Left colon (tissue), 2 donors: ENCODE results near the gene DAGLA. TPM values are rescaled to one million over a fixed set of nuclear protein-coding genes. Genes with fewer than 3 reads are reported as not detected.
"Not testable (repeated sequence)": the region's sequence is repeated elsewhere in the genome, so short reads cannot be mapped to it uniquely, and the experiment has no call there.

Experiments used
- ATAC-seq: fragments of 200-7000 bp; cut with Tn5 transposase; one replicate; pipeline ENCODE4 v1.9.1; 2020; ENCODE audit warnings: mild to moderate bottlenecking, moderate library complexity
- DNase-seq, 2 donors: peaks; one replicate each; pipeline ENCODE4 v3.0.0-alpha.2; 2020
- intact Hi-C, 2 donors: fragments of 100-400 bp; cut with DNase I in 1 of 2; cut with micrococcal nuclease in 1 of 2; formaldehyde crosslinking; loops; one replicate each; pipeline versions ENCODE4 v1.11.2 to v1.14.0; 2022; cut with DNase I, micrococcal nuclease
- long read RNA-seq: library from polyadenylated mRNA; unstranded; transcript quantifications from one replicate; pipeline ENCODE4 v2.0.0, GENCODE V29; 2021
- total RNA-seq, 2 donors: library from RNA; stranded (reverse); fragmentation: NEBNext Ultra II Directional; extraction: Animal tissue kit (Norgen Biotek cat#: 25700); gene quantifications; one replicate each; pipeline ENCODE4 v1.2.1, GENCODE V29; 2021
- donor health status: DM: no; HTN: no; CAD: no.
- donor health status: DM: yes; HTN: yes; CAD: no.

DAGLA gene, protein sequence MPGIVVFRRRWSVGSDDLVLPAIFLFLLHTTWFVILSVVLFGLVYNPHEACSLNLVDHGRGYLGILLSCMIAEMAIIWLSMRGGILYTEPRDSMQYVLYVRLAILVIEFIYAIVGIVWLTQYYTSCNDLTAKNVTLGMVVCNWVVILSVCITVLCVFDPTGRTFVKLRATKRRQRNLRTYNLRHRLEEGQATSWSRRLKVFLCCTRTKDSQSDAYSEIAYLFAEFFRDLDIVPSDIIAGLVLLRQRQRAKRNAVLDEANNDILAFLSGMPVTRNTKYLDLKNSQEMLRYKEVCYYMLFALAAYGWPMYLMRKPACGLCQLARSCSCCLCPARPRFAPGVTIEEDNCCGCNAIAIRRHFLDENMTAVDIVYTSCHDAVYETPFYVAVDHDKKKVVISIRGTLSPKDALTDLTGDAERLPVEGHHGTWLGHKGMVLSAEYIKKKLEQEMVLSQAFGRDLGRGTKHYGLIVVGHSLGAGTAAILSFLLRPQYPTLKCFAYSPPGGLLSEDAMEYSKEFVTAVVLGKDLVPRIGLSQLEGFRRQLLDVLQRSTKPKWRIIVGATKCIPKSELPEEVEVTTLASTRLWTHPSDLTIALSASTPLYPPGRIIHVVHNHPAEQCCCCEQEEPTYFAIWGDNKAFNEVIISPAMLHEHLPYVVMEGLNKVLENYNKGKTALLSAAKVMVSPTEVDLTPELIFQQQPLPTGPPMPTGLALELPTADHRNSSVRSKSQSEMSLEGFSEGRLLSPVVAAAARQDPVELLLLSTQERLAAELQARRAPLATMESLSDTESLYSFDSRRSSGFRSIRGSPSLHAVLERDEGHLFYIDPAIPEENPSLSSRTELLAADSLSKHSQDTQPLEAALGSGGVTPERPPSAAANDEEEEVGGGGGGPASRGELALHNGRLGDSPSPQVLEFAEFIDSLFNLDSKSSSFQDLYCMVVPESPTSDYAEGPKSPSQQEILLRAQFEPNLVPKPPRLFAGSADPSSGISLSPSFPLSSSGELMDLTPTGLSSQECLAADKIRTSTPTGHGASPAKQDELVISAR
- total RNA-seq, result 10 to 100 TPM; 10.7 to 12.2 TPM
- long read RNA-seq, full-length matches to known transcripts, result 1 of 2 reads
- long read RNA-seq, partial matches to known transcripts, result 1 of 2 reads
- long read RNA-seq, other reads (novel, unspliced or antisense), result 0 of 2 reads

DNA sequence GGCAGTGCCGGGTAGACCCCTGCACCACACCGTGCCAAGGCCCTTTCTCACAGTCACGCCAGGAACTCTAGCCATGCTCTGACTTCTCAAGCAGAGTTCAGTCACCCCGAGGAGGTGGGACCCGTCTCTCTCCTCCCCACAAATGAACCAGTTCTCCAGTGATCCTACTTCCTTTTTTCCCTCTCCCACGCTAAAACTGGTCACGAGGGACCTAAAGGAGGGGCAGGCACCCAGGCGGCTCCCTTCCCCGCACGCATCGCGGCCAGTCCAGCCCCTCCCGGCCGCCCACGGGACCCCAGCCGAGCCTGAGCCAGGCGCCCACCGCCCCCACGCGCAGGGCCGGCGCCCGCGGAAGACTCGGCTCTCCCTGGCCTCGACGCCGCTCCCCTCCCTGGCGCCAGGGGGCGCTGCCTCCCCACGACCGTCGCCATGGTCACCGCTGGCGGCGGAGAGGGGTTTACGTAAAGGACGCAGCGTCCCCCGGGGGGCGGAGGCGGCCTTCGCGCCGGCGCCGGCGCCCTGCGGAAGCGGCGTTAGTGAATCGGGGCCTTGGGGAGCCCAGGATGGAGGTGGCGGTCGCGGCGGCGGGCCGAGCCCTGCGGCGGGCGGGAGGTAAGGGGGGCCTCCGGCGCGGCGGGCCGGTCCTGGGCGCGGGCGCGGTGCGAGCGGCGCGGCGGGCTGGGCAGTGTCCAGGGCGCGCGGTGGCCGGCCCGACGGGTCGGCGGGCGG, at the start of gene DAGLA:
DAGLA (plus strand) TSS at position 499 of the 729 bp plus-strand sequence. CDS start 39,765 bp downstream, outside the sequence.
- peak in 1 of 2 donors; percentile 75 for DNase-seq
- ATAC-seq, result peak; percentile 52
- intact Hi-C loops, result loop anchor here in 1 of 2 donors (5.0 kb wide), 1 partner anchor 52 kb away; no protein-coding TSS in a partner anchor

DNA sequence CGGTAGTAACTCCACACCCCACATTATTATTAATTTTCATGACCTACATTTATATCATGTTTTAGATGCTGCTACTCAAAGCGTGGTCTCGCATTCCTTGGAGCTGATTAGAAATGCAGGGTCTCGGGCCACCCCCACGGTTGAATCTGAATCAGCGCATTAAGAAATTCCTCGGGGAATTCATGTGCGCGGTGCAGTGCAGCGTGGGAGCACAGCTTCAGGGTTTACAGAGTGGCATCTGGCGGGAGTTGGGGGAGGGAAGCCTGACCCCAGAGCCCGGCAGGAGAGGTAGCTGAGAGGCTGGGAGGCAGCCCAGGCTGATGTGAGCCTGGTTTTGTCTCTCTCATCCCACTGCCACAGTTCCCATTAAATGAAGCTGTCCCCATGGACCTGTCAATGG, 48.1 kb upstream of the DAGLA start:
- intact Hi-C loops, result loop anchor here (10.0 kb wide), 2 partner anchors 157 to 187 kb away; no protein-coding TSS in a partner anchor
- DNase-seq (no peak), ATAC-seq (no peak)

DNA sequence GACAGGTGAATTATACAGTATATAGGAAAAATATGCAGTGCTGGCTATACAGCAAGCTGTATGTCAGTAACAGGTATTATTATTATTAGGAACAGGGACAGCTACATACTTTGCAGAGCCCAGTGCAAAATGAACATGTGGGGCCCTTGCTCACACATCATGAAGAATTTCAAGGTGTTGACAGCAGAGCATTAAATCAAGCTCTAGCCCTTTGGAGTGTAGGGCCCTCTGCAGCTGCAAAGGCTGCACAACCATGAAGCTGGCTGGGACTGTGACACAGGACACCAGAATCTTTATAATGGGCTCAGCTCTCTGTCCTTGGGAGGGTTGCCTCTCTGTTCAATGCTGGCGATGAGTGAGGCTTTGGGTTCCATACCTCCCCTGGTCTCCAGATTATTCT, 44.9 kb upstream of the DAGLA start:
- ATAC-seq (no peak), DNase-seq (no peak)
- intact Hi-C loops, result loop anchor here (10.0 kb wide), 2 partner anchors 161 to 191 kb away; no protein-coding TSS in a partner anchor

DNA sequence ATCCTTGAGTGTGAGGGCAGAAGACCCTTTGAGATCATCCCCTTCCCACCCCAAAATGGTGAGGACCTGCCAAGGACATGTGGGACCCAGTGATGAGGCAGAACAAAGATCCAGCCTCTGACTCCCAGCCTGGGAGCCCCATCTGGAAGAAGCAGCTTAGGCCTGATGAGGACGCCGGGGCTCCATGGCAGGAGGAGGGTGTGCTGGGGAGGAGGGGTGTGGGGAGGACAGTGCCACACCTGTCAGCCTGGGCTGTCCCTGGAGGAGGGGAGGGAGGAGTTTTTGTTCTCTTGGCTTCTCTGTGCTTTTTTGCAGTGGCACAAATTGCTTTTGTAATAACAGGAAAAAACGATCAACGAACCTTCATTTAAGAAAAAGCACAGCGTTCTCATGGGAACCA, 44.4 kb upstream of the DAGLA start:
- ATAC-seq (peak; percentile 59), DNase-seq (no peak)
- intact Hi-C loops, result loop anchor here (10.0 kb wide), 2 partner anchors 161 to 191 kb away; no protein-coding TSS in a partner anchor

DNA sequence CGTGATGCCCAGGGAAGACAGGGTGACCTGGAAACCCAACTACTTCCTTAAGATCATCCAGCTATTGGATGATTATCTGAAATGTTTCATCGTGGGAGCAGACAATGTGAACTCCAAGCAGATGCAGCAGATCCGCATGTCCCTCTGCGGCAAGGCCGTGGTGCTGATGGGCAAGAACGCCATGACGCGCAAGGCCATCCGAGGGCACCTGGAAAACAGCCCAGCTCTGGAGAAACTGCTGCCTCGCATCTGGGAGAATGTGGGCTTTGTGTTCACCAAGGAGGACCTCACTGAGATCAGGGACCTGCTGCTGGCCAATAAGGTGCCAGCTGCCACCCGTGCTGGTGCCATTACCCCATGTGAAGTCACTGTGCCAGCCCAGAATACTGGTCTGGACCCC, 43.5 kb upstream of the DAGLA start:
- no peak for DNase-seq
- no peak for ATAC-seq
- intact Hi-C loops, result loop anchor here (10.0 kb wide), 2 partner anchors 162 to 192 kb away; no protein-coding TSS in a partner anchor

DNA sequence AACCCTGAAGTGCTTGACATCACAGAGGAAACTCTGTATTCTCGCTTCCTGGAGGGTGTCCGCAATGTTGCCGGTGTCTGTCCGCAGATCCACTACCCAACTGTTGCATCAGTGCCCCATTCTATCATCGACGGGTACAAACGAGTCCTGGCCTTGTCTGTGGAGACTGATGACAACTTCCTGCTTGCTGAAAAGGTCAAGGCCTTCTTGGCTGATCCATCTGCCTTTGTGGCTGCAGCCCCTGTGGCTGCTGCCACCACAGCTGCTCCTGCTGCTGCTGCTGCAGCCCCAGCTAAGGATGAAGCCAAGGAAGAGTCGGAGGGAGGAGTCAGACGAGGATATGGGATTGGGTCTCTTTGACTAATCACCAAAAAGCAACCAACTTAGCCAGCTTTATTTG, 42.9 kb upstream of the DAGLA start:
- intact Hi-C loops, result loop anchor here (10.0 kb wide), 2 partner anchors 162 to 192 kb away; no protein-coding TSS in a partner anchor
- no peak for DNase-seq
- ATAC-seq, result no peak

DNA sequence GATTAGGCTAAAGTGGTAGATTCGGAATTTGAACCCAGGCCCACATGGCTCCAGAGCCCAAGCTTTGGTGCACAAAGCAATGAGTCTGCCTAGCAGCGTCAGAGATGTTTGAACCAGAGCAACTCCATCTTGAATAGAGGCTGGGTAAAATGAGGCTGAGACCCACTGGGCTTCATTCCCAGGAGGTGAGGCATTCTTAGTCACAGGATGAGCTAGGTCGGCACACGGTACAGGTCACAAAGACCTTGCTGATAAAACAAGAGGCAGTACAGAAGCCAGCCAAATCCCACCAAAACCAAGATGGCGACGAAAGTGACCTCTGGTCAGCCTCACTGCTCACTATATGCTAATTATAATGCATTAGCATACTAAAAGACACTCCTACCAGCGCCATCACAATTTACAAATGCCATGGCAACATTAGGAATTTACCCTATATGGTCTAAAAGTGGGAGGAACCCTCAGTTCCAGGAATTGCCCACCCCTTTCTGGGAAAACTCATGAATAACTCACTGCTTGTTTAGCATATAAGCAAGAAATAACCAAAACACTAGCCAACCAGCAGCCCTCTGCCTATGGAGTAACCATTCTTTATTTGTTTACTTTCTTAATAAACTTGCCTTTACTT, 40.3 kb upstream of the DAGLA start:
- intact Hi-C loops, result loop anchor here (10.0 kb wide), 2 partner anchors 165 to 195 kb away; no protein-coding TSS in a partner anchor
- ATAC-seq, result no peak
- no peak for DNase-seq

DNA sequence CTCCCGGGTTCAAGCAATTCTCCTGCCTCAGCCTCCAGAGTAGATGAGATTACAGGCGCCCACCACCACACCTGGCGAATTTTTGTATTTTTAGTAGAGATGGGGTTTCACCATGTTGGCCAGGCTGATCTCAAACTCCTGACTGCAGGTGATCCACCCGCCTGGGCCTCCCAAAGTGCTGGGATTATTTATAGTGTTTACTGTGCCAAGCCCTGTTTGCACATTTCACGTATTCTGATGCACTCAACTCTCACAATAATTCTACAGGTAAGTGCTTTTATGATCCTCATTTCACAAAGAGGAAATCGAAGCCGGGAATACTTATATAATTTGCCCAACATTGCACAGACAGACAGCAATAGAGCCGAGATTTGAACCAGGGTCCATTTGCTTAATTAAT, 38.0 kb upstream of the DAGLA start:
- ATAC-seq, result peak; percentile 81
- intact Hi-C loops, result no loop called here
- peak; percentile 41 to 48 for DNase-seq

DNA sequence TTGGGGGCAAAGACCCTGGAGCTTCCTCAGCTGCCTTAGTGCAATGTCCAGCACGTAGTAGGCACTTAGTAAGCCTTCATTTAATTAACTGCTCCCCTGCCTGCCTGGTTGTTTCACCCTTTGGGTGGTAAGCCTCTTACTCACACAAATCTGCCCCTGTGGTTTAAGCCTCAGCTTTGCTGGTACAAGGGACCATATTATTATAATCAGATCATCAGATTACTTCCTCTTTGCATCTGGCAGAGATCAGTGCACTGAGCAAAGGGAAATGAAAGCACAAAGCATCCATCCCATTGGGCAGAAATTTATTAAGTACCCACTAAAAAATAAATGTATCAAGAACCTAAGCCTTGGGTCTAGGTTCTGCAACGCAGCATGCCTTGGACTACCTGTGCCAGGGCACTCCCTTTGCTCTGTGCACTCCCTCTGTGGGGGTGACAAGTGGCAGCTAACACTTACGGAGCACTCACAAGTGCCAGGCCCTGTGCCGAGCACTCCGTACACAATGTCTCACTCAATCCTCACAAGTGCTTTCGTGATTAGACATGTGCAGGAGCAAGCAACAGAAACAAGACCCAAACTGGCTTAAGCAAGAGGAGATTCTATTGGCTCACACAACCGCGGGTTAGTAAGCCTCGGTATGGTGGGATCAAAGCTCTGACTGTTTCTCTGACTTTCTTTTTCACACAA, 34.9 kb upstream of the DAGLA start:
- DNase-seq (no peak), ATAC-seq (no peak)
- intact Hi-C loops, result no loop called here

DNA sequence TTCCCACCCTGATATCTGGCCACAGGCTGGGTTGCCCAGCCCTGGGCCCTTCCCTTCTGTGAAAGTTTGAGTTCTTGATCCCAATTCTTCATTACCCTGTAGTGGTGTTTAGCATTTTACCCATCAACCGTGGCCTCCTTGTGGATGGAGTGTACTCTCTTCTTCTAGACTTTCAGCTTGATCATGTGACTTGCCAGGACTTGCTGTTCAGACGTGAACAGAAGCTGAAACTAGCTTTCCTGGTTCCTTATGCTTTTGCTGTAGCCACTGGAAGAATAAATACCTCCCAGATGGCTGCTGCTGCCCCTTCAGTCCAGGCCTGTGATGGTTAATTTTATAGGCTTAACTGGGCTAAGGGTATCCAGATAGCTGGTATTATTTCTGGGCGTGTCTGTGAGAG, 32.7 kb upstream of the DAGLA start:
- intact Hi-C loops, result no loop called here
- DNase-seq, result no peak
- ATAC-seq, result no peak

DNA sequence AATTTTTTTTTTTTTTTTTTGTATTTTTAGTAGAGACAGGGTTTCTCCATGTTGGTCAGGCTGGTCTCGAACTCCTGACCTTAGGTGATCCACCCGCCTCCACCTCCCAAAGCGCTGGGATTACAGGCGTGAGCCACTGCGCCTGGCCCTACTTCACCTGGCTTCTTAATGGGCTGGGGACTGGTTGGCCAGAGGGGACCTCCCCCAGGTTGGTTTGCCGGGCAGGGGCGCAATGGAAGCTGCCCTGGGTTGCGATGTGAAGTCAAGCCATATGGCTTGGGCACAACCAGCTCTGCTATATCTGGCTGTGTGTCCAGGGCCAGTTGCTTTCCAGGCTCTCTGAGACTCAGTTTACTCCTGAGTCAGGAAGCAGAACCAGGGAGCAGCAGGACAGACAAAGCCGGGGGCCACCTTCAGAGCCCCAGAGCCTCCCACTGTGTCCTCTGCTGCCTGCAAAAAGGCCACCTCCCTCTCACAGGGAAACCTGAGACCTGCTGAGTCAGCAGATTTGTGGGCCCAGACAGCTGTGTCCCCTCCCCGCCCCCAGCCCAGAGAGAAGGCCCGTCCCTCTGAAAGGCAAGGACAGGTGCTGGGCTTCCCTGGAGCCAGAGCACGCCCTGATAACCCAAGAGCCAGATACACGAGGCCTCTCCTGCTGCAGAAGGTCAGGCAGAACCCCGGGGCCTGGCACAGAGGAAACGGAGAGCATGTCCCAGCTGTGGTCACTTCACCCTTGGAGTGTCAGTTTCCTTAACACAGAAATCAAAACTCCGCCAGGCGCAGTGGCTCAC, 29.2 kb upstream of the DAGLA start:
- intact Hi-C loops, result no loop called here
- peak; percentile 39 for ATAC-seq
- DNase-seq, result peak; percentile 67

DNA sequence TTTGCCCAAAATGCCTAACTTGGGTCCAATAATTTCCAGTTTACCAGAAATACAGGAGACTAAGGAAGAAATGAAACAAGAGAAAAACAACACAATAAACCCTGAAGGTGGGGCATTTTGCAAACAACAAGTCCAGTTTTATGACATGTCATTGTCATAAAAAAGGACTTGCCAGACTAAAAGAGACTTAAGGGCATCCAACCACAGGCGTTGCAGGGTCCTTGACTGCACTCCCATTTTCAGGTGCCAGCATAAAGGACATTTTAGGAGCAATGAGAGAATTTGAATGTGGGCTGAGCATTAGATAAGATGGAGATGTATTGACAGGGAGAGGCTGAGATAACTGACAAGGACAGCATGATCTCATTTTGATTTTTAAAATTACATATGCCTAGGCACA, 28.1 kb upstream of the DAGLA start:
- ATAC-seq (peak; percentile 68), DNase-seq (peak; percentile 49 to 69)
- intact Hi-C loops, result no loop called here

DNA sequence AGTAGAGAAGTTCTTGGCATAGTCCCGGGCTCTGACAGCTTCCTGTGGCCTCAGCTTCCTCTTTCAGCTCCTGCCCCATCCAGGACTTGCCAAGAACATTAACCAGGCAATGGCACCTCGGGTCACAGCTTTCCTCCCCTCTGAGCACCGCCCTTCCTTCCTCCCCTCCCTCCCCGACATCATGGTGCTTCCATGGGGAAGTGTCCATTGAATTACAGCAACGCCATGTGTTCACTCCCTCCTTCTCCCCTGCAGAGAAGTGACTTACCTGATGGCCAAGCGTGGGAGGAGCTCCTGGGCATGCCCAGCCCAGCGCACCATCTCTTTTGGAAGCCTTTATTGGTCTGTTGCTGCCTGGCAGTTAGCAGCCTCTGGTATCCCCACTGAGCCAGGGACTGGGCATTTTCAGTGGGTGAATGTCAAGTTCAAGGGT, 25.8 kb upstream of the DAGLA start:
- peak; percentile 62 for ATAC-seq
- peak; percentile 71 to 76 for DNase-seq
- intact Hi-C loops, result no loop called here

DNA sequence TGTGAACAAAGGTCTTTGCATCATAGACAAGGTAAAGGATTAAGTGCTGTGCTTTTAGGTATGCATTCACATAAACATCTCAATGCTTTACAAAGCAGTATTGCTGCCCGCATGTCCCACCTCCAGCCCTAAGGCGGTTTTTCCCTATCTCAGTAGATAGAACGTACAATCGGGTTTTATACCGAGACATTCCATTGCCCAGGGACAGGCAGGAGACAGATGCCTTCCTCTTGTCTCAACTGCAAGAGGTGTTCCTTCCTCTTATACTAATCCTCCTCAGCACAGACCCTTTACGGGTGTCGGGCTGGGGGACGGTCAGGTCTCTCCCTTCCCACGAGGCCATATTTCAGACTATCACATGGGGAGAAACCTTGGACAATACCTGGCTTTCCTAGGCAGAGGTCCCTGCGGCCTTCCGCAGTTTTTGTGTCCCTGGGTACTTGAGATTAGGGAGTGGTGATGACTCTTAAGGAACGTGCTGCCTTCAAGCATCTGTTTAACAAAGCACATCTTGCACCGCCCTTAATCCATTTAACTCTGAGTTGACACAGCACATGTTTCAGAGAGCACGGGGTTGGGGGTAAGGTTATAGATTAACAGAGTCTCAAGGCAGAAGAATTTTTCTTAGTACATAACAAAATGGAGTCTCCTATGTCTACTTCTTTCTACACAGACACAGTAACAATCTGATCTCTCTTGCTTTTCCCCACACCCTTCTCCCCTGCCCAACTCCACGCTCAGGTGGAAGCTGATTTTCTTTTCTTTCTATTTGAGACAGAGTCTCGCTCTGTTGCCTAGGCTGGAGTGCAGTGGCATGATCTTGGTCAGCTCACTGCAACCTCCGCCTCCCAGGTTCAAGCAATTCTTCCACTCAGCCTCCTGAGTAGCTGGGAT, 24.7 kb upstream of the DAGLA start:
- ATAC-seq, DNase-seq, intact Hi-C loops: not testable (repeated sequence)

DNA sequence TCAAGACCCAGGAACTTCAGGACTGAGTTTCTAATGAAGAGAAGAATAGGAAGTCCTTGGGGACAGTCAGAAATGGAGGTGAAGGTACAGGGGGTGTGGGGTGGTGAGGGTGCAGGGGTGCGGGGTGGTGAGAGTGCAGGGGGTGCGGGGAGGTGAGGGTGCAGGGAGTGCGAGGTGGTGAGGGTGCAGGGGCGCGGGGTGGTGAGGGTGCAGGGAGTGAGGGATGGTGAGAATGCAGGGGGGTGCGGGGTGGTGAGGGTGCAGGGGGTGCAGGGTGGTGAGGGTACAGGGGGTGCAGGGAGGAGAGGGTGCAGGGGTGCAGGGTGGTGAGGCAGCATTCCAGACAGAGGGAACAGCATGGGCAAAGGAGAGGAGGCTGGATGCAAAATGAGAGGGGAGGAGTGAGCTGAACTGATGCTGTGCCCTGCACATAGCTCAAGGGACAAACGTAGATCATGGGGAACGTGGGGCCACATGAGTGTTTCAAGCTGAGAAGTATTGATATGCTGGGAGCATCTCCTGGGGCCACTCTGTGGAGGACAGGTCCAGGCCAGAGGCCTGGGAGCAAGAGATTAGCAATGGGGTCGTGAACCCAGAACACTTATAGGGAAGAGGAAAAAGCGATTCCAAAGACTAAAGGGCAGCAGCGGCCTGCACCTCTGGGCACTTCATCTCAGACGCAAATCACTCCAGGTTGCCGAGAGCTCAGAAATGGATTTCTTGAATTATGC, 23.7 kb upstream of the DAGLA start:
- DNase-seq (no peak), ATAC-seq (no peak)
- intact Hi-C loops, result no loop called here
